ENCODE results near the gene RGS7.
"Not testable (repeated sequence)": the region's sequence is repeated elsewhere in the genome, so short reads cannot be mapped to it uniquely, and the experiment has no call there.

Gene RGS7

DNA sequence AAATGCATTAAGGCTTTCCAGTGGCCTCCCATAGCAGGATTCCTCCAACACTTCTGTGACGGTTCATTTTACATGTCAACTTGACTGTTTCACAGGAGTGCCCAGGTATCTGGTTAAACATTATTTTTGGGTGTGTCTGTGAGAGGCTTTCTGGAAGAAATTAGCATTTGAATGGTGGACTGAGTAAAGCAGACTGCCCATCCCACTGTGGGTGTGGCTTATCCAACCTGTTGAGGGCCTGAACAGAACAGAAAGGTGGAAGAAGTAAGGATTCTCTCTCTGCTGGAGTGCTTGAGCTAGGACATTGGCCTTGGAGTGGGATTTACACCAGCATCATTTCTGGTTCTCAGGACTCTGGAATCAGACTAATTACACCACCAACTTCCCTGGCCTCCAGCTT is 85.6 kb downstream of the RGS7 start:
- no peak for DNase-seq (ENCODE audit: low spot score)

DNA sequence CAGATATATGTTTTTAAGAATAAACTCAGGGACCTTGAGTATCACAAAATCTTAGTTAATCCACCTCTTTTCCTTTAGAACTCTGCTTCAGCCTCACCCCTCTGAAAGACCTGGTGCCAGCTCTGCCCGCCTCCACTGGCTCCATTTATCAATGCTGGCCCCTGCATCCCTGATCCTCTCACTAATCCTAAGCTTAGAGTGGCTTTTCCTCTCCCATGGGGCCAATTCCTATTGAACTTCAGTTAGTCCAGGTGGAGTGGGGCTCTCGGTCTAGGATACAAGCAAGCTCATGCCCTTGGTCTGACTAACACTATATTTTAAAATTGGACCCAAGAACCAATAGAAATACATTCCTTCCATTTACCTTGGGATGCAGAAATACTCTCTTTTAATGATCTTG is 87.0 kb downstream of the RGS7 start:
- DNase-seq (ENCODE audit: low spot score) = no peak

DNA sequence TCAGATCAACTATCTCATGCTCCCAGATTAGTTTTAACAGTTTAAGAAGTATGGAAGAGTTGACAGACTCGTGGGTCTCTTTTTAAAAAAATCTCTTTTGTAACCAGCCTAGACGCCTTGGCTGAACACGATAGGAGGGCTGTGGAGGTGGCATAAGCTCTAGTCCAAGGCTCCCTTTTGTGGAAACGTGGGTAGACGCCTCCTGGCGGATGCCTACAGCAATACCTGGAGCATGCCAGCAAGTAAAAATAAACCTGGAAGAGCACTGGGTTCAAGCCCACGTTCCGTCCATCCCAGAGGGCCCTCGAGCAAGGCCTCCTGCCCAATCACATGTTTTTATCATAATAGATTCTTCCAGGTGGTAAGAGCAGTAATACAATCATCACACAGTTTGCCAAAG is 87.9 kb downstream of the RGS7 start:
- no peak for DNase-seq (ENCODE audit: low spot score)

DNA sequence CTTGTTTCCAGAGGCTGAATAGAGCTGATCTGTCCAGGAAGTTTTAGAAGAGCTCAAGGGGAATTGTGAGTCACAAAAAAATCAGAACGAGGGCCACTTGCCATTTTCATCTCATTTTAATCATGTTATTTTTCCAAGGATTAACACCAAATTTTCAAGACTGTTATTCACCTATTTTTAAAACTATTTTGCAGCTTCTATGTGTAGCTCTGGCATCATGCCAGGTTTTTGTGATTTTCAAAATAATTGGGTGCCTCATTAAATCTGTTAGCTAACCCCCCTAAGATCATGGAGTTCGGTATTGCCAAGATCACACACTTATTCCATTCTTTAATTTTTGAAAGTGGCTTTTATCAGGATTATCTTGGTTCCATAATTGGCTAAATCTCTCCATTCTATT is 90.9 kb downstream of the RGS7 start:
- DNase-seq (ENCODE audit: low spot score) = no peak

DNA sequence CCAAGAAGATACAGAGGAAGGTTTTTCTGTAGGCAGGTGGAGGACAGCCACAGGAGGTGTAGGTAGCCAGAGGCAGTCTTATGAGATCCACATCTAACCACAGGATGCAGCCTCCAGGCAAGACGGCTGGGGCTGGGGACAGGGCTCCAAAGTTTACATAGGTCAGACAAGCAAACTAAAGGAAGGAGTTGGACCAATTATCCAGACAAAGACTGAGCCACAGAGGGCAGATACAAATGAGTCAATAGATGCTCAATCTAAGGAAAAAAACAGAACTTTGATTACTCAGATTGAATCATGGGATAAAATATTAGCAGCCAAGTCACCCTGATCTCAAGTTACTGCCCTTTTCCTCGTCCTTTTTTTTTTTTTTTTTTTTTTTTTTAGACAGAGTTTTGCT is 91.6 kb downstream of the RGS7 start:
- DNase-seq (ENCODE audit: low spot score) = no peak

DNA sequence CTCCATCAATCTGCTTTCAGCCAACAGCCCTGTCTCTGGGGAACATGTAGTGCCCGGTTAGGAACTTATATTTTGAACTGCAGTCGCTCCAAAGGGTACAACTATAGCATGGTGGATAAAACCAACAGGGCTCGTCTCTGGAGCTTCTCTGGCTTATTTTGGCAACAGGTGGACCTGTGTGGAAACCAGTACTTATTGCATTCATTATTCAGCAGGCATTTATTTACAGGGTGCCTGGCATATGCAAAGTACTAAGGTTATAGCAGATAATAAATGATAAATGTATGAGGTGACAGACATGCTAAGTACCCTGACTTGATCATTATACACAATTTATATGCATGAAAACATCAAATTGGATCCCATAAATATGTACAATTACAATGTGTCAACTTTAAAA is 93.7 kb downstream of the RGS7 start:
- no peak for DNase-seq (ENCODE audit: low spot score)

DNA sequence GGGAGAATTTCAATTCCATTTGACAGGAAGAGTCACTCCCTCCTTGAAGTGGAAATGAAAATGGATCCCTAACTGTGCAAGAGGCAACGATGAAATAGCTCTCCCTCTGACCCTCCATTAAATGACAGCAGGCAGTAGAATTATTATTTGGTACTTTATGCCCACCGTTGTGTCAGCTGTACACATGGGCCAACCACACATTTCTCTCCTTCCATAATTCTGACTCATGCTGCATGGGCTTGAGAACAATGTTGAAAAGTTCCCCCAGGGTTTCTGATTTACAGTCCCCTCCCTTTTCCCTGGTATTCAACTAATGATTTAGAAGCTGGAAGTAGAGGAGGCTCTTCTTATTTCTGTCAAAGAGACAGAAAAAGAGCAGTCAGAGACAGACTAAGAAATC is 103.5 kb downstream of the RGS7 start:
- DNase-seq (ENCODE audit: low spot score) = no peak

DNA sequence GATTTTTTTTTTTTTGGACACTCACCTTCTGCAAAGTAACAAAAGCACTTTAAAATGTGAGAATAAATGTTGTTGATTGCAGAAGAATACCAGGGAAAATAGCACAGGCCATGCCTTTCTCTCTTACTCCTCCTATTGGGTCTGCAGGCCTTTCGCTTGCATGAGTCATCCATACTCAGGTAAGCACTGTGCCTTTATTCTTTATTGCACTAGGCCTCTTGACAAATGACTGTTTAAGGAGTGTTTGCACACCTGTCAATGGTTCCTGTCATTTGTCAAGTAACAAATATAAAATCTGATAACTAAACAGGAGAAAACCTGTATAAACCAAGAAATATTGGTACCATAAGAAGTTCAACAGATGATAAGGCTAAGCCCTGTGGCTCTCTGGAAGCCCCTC is 106.5 kb downstream of the RGS7 start:
- no peak for DNase-seq (ENCODE audit: low spot score)

DNA sequence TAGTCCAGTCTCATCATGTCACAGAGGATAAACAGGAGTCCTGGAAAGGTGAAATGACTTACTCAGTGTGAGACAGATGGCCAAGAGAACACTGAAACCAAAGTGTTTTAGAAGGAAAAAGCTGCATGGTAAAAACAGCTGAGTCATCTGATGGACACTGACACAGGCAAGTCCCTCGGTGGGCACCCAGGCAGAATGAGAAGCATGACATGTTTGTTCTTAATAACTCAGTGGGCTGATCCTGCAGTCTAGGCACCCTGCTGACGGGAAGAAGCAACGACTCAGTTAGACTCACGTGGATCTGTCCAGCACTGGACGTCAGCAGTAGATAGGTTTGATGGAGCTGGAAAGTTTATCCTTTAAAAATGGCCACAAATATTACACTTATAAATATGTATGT is 116.9 kb downstream of the RGS7 start:
- no peak for DNase-seq (ENCODE audit: low spot score)

DNA sequence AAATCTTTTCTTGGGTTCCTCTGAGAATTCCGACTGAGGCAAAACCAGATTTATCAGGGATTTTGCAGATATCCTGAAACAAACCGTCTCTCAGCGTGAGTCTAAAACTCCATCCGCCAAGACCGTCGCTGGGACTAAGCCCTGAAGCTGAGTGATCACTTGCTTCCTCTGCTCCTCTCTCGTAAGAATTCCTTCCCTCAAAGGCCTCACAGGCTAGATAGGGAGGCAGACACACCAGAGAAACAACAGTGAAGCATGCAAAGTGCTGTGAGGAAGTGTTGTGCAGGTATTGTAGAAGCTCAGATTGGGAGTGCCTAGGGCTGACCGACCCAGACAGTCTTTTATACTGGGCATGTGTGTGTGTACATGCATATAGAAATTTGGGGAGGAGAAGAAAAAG is 119.1 kb downstream of the RGS7 start:
- DNase-seq (ENCODE audit: low spot score) = no peak

DNA sequence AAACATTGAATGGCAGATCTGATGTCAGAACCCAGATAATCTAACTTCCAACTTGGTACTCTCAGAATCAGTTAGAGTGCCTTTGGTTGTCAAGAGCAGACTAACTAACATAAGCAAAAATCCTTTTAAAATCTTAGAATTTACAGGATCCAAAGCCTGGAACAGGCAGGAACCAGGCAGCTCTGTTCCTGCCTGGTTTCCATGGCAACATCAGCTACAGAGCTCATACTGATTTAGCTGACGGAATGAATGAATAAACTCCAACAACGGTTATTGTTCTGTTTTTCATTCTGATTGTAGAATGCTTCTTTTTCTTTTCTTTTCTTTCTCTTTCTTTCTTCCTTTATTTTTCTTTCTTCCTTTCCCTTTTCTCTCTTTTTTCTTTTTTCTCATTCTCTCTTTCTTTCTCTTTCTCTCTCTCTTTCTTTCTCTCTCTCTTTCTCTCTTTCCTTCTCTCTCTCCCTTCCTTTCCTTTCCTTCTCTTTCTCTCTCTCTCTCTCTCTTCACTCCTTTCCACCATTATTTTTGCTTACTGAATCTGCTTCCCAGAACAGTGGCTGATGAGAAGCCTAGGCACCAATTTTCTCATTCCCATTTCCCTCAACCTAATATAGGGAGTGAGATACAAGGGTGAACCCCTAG is 121.6 kb downstream of the RGS7 start:
- no peak for DNase-seq (ENCODE audit: low spot score)

DNA sequence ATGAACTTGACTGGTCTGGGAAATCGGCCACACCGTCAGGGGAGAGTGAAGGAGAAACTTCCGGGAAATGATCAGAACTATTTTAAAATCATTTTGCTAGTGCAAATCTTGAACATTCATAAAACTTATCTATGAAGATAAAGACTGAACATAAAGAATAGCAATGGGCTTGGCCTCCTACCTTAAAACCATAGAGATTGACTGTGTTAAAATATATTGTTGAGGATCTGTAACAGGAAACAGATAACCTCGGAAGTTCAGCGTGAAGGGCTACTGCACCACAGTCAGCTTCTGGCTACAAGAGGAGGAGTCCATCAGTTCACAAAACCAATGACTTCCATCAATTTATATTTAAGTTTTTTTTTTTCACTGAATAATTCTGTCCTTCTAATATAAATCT is 127.3 kb downstream of the RGS7 start:
- DNase-seq (ENCODE audit: low spot score) = no peak

DNA sequence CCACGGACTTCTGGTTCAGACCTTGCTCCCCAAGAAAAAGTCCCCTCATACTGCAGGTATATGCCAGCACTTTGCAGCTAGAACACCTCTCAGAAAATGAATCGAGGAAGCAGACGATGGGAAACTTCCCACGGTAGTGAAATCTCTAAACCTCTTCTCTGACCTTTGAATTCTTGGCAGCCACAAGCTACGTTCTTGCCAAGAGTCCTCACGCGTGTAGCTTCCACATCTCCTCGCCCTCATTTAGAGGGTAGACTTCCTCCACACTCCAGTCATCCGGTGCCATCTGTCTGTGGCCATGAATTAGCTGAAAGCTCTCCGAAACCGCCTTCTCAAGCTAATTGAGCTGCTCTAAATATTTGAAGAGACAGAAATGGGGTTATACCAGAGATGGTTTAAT is 127.8 kb downstream of the RGS7 start:
- DNase-seq (ENCODE audit: low spot score) = no peak

DNA sequence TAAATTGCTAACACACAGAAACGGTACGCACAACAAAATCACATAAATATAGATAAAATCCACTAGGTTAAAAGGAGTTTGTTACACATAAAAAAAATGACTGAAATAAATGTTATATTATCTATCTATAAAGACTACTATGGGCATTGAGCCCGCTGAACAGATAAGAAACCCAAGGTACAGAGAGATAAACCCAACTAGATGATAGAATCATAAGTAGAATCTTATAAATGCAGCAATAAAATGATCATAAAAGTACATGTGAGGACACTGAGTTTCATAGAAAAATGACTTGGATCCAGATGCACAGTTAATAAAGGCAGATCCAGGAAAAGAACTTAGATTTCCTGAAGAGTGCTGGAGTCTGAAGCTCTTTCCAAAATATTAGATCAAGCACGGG is 128.7 kb downstream of the RGS7 start:
- DNase-seq (ENCODE audit: low spot score) = no peak

DNA sequence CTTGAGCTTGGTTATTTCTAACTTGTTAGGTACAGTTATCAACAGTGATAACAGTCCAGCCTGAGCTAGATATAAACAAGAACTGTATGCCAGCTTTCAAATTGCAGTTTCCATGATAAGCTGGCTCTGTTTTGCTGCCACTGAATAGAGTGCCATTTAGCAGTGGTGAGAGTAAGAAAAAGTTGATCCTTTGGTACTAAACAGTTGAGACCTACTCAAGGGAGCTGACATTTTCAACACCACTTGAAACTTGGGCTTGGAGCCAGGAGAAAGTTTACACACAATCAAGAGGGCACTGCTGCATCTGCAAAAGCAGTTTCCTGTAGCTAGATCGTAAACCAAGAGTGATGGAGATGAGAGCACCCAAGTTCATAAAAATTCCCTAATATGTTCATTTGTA is 131.3 kb downstream of the RGS7 start:
- DNase-seq (ENCODE audit: low spot score) = no peak

DNA sequence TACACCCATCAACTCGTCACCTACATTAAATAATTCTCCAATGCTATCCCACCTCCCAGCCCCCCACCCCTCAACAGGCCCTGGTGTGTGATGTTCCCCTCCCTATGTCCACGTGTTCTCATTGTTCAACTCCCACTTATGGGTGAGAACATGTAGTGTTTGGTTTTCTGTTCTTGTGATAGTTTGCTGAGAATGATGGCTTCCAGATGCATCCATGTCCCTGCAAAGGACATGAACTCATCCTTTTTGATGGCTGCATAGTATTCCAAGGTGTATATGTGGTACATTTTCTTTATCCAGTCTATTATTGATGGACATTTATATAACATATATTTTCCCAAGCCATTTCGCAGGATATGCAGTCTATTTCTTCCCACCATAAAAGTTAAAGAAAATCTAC is 132.8 kb downstream of the RGS7 start:
- not testable (repeated sequence) for DNase-seq (ENCODE audit: low spot score)

DNA sequence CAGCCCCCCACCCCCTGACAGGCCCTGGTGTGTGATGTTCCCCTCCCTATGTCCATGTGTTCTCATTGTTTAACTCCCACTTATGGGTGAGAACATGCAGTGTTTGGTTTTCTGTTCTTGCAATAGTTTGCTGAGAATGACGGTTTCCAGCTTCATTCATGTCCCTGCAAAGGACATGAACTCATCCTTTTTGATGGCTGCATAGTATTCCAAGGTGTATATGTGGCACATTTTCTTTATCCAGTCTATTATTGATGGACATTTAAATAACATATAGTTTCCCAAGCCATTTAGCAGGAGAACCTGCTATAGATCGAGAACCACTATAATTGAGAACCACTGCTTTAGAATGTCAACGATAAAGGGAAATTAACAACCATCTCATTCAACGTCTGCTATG is 134.2 kb downstream of the RGS7 start:
- DNase-seq (ENCODE audit: low spot score) = not testable (repeated sequence)

DNA sequence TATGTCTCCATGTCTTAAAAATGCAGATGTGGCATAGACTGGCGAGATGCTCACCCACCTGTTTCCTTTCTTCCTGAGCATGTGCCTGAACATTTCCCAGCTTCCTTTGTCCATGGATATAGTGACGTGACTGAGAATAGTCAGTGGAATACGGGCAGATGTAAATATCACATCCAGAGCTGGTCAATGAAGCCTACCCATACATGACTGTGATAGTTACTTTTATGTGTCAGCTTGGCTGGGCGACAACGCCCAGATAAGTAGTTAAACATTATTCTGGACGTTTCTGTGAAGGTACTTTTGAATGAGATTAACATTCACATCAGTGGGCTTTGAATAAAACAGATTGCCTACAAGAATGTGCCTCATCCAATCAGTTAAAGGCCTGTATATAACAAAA is 135.7 kb downstream of the RGS7 start:
- DNase-seq (ENCODE audit: low spot score) = no peak

DNA sequence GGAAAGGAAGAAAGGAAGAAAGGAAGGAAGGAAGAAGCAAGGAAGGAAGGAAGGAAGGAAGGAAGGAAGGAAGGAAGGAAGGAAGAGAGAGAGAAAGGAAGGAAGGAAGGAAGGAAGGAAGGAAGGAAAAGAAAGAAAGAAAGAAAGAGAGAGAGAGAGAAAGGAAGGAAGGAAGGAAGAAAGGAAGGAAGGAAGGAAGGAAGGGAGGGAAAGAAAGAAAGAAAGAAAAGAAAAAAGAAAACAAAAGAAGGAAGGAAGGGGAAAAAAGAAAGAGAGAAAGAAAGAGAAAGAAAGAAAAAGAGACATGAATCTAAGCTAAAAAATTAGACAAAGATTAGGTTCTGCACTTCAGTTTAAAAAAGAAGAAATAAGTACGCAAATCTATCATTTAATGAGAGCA is 136.1 kb downstream of the RGS7 start:
- DNase-seq (ENCODE audit: low spot score) = not testable (repeated sequence)

DNA sequence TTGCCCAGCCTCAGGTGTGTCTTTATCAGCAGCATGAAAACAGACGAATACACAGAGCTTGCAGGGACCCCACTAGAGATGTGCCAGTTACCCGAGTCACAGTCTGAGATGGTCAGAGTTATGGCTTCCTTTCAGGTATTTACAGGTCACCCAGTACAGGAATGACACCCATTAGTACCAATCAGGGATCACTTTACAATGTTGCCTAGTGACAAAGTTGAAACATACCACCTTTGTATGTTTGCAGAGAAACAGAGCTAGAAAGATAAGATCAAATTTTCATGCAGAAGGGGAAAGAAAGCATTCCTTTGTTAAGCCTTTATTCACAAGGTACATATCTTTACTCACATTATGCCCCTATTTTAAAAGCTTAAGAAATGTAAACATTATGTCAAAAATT is 137.6 kb downstream of the RGS7 start:
- no peak for DNase-seq (ENCODE audit: low spot score)

DNA sequence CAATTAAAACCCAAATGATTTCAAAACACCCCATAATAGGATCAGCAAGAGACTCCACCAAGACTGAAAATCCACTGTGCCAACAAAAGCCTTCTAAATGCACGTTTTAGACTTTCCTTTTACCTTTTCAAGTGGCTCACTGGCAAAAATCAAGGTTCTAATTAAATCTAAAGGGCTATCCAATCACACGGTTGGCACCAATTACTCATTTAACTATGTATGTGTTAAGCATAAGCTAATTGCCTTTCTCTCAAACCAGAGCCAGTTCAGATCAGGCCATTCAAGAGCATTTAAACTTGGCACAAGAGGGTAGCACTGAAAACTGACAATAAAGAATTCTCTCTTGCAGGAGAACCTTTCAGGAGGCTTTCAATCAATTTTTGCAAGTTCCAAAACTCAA is 139.5 kb downstream of the RGS7 start:
- no peak for DNase-seq (ENCODE audit: low spot score)

DNA sequence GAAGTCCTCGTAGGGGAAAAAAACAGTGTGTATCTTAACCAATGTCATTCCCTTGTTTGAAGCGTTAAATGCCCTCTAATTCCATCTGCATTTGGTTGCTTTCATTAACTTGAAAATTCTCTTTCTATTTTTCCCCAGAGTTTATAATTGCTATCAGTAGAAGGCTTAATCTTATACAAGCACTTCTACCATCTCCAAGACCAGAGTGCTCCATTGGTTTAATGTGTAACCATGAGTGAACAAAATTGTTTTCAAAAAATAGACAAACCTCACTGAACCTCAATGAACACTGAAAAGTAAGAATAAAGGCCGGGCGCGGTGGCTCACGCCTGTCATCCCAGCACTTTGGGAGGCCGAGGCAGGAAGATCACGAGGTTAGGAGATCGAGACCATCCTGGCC is 141.3 kb downstream of the RGS7 start:
- DNase-seq (ENCODE audit: low spot score) = no peak

DNA sequence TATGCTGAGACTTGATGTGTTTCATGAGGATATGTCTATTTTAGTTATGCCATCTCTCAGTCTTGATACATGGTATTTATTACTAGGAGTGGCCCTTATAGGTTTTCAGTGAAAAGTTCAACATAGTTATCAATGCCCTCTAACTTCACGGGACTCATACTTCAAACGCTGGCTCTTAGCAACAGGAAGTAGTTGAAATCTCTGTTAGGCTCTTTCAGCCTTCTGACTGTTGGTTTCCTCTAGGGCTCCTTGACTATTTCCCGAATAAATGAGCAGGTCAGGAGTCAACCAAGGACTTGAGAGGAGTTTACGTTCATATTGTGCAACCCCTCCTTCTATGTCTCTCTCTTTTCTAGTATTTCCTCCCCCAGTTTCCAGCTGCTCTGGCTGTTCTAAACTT is 141.8 kb downstream of the RGS7 start:
- DNase-seq (ENCODE audit: low spot score) = no peak

DNA sequence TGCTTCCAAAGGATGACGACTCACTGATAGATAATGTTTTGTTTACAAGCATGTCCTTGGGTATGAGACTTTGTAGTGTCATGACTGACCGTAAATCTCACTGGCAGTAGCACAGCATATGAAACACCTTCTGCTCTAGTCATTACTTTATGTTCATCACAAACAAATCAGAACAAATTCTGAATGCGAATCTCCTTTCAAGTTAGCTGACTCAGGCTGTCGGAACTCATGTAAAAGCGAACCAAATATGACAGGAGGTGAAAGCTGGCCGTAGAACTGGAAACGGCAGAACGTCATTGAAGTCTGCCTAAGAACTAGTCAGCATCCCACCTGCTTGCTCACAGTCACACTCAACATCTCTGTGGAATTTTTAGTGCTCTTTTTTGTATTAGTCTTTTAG is 143.9 kb downstream of the RGS7 start:
- no peak for DNase-seq (ENCODE audit: low spot score)

DNA sequence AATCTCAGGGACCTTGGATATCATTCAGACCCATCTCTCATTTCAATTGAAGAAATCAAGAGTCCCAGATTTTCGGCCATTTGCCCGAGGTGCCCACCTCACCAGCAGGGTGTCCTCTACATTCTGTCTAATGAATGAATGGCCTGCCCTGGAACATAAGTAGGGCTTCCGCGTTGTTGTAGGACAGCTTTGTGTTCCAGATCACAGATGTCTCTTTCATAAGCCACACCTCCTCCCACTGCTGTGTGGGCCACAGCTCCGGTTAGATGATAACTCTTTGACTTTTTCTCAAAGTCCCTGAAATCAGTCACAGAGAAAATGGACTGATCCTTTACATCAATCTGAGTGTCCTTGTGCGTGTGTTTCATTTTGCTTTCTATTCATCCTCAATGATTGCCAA is 144.4 kb downstream of the RGS7 start:
- no peak for DNase-seq (ENCODE audit: low spot score)
